RPMI8226 (cell line): ENCODE data around the gene HSPA2.

ENCODE experiments used
- DNase-seq: peaks from one replicate; pipeline ENCODE4 v3.0.0-alpha.2; 2015

The HSPA2 gene

DNA sequence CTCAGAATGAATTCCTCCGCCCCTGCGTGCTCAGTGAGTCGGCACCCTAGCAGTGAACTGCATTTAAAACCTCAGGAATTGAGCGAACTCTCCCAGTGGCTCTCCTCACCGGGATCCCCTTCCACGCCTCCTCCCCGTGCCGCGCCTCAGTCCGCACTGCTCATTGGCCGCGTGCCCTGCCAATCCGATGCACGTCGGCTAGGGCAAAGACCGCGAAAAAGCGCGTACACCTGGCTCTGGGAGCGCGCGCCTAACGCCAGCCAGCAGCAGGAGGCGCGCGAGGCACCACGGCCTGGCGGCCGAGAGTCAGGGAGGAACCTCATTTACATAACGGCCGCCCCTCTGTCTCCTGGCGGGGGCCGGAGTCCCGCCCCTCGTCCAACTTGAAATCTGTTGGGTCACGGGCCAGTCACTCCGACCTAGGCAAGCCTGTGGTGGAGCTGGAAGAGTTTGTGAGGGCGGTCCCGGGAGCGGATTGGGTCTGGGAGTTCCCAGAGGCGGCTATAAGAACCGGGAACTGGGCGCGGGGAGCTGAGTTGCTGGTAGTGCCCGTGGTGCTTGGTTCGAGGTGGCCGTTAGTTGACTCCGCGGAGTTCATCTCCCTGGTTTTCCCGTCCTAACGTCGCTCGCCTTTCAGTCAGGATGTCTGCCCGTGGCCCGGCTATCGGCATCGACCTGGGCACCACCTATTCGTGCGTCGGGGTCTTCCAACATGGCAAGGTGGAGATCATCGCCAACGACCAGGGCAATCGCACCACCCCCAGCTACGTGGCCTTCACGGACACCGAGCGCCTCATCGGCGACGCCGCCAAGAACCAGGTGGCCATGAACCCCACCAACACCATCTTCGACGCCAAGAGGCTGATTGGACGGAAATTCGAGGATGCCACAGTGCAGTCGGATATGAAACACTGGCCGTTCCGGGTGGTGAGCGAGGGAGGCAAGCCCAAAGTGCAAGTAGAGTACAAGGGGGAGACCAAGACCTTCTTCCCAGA is at the start of gene HSPA2:
TSS of gene HSPA2 (plus strand) at position 534 of the 995 bp plus-strand sequence. CDS start at position 643, 109 bp downstream.
- DNase-seq: peak; percentile 96

DNA sequence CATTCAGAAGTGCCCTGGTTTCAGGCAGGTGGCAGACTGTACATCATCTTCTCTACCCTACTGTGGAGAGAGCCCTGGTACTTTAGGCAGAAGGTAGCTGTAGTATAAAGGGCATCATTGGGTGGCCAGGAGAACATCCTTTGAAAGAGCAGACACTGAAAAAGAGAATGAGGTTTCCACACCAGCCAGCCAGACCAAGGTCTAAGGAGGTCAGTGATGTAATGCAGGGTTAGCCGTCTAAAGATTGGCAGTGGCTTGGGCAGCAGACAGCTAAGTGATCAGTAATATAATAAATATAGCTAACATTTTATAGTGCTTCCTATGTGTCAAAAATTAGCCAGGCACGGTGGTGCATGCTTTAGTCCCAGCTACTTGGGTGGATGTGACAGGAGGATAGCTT is 48.9 kb upstream of the HSPA2 start:
- DNase-seq: no peak

DNA sequence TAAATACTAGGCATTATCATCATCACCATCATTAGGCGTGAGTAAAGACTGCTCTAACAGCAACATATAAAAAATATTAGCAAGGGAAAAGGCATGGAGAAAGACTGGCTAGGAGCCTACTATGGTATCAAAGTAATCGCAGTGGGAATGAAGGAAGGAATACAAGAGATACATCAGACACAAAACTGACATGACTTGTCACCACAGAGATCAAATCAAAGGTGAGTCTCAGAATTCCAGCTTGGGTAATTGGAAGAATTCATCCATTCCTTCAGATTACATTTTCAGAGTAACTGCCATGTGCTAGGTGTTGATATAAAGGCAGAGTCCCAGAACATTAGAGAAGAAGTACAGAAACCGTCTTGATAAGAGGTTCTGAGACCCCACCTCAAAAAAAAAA is 47.1 kb upstream of the HSPA2 start:
- DNase-seq: no peak

DNA sequence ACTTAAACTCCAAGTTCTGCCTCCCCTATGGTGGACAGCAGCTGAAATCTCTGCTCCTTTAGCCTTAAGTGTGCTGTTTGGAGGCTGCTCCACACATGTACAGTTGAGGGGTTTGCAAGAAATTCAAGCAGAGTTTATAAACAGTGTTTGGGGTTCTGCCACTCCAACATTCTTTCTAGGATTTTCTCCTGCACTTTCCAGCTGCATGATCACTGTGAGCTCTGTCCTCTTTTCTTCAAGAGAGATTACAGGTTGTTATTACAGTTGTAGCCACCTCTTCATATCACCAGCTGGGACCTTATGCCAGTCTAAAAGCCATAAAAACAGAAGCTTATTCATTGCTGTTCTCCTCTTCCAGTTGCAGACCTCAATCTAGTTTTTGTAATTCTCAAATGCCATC is 45.3 kb upstream of the HSPA2 start:
- no peak for DNase-seq

DNA sequence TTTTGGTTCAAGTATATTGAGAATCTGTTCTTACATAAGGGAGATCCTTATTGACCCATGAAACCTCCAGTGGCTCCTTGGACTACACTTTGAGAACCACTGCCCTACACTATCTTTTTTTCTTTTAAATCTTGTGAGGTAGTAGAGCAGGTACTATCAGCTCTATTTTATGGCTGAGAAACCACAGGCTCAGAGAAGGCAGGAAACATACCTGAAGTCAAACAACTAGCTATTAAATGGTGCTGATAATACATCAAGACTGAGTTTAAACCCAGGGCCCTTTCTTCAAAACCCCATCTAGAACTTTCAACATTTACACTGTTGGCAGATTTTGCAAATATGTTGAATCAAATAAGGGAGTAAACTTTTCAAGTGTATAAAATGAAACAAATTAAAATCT is 43.8 kb upstream of the HSPA2 start:
- no peak for DNase-seq

DNA sequence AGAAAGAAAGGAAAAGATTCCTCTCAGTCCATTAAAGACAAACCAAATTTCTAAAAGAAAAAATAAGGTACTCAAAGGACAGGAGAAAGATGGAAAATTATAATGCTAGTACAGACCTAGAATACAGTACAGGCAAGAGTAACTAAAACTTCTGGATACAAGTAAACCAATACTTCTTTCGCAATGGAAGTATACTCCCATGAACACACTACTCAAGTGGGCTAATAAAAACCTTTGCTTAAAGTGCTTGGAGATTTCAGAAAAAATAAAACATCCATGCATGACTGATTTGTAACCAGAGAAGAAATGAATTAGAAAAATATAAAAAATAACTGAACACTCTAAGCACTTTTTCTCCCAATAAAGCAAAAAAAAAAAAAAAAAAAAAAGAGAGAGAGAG is 40.5 kb upstream of the HSPA2 start:
- no peak for DNase-seq

DNA sequence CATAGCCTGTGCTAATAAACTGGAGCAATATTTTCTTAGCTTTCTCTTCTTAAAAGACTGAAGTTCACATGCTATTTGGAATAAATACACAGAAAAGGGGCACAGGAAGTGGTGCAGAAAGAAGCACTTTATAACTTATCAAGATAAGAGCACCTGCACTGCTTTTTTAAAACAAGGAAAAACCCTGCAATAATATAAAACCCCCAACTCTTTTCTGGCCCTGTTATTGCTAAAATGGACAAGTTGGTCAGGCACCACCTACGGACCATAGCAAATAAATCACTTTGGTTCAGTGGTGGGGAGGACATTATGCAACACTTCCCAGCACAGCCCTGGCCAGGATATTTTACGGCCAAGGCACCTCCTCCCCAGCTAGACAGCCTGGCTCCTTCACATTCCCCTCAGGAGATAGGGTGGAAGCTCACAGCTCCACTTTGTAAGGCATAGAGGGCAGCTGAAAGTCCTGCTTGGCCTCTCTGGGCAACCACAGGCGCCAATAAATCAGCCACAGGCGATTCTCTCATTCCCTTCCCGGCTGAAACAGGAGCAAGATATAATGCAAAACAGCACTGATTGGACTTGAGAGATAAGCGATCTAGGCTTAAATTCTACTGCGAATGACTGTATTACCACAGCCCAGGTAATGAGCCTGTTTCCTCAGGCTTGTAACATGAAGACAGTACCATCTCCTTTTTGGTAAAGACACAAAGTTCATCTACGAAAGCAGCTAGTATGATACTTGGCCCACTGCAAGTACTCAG is 39.0 kb upstream of the HSPA2 start:
- DNase-seq: peak; percentile 10

DNA sequence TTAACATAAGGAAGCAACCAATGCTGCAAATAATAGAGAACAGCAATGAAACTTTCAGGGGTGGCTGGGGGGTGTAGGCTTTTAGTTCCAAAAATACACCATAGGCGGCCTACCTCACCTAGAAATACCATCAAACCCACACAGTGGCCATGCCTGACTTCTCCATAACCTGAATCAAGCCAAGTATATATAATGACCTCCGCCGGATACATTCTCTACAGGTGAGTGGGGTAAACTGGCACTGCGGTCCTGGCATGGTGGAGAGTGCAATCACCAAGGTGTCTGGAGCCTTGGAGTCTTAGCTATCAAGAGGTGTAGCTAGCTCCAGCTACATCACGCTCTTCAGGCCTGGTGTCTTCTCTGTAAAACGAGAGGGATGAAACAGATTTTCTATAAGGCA is 38.1 kb upstream of the HSPA2 start:
- peak; percentile 22 for DNase-seq

DNA sequence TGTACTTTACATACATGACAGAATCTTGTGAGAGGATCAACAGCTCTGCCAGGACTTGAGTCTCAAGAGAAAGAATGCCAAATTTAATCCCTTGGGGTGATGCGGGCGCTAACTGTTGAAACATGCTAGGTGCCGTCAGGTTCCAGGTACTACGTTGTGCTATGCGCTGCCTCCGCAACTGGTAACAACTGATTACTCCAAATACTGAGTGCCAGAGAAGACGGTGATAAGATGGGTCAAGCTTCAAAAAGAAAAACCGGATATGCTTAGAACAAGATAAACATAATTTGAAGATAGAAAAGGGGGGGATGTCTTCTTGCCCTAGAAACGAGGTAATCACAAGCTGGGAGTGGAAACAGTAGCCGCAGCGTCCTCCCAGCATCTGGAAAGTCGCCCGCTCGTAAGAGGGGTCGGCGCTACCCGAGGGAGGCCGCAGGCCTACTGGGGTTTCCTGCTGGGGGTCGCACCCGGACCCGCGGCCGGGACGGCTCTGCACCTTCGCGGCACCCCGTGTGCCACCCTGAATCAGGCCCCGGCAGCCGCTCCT is 37.6 kb upstream of the HSPA2 start:
- peak; percentile 34 for DNase-seq

DNA sequence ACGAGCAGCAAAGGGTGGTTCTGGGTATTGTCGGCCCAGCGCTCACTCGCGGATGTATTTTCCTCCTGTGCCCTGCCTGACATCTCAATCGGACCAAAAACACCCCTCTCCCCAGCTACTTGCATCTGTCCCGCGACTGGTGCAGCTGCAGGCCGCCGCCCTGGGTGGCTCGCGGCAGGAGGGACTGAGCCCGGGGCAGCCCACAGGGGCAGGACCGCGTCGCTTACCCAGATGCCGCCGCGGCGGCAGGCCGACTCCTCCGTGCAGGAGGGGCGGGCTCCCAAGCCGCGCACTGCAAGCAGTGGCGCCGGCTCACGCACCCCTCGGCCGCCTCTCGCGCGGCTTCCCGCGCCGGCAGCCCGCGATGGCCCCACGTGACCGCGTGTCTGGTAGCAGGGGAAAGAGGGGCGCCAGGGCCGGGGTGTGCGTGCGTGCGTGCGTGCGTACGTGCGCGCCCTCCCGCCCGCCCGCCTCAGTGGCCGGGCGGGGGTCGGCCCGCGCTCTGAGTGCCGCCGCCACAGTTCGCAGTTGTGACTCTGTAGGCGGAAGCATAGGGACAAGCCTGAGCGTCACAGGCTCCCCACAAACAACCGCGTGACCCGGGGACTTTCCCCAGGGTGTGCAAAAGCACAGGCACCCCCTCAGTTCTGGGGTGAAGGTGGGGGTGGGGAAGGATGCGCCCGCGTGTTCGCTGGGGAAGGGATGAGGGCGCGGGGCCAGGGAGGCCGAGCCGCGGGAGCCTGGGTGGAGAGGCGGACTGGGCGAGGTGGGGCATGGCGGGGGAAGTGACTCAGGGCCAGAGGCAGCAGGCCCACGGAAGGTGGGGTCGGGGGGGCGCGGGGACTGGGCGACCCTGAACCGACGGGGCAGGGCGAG is 36.9 kb upstream of the HSPA2 start, which contains the start of gene ZBTB25:
TSS of gene ZBTB25 (minus strand) at position 405 of the 876 bp plus-strand sequence. CDS start 13,305 bp downstream, outside the sequence.
- peak; percentile 88 for DNase-seq

DNA sequence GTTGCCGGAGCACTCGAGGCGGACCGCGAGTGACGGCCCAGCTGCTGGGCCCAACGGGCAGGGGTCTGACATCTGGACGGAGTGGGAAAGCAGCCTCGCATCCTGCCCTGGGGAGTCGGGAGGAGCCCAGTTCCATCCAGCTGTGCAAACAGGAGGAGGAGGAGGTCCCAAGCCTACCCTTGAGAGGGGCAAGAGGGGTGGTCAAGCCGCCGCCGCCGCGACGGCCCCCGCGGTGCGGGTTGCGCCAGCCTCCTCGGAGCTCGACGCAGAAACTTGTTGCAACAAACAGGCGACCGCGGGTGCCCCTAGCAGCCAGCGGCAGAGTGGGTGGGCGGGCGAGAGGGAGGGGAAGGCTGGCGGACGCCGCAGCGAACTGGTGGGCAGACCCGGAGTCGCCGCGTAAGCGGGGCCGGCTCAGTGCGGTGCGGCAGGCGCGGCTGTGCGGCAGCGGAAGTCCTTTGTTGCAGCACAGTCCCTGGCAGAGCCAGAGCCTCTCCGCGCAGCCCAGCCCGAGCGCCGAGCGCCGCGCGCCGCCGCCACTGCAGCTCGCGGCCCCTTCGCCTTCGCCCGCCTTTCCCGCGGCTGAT is 36.1 kb upstream of the HSPA2 start, which contains the start of gene ZBTB1:
TSS of gene ZBTB1 (plus strand) at position 461 of the 587 bp plus-strand sequence. CDS start 16,735 bp downstream, outside the sequence.
- DNase-seq: peak; percentile 78

DNA sequence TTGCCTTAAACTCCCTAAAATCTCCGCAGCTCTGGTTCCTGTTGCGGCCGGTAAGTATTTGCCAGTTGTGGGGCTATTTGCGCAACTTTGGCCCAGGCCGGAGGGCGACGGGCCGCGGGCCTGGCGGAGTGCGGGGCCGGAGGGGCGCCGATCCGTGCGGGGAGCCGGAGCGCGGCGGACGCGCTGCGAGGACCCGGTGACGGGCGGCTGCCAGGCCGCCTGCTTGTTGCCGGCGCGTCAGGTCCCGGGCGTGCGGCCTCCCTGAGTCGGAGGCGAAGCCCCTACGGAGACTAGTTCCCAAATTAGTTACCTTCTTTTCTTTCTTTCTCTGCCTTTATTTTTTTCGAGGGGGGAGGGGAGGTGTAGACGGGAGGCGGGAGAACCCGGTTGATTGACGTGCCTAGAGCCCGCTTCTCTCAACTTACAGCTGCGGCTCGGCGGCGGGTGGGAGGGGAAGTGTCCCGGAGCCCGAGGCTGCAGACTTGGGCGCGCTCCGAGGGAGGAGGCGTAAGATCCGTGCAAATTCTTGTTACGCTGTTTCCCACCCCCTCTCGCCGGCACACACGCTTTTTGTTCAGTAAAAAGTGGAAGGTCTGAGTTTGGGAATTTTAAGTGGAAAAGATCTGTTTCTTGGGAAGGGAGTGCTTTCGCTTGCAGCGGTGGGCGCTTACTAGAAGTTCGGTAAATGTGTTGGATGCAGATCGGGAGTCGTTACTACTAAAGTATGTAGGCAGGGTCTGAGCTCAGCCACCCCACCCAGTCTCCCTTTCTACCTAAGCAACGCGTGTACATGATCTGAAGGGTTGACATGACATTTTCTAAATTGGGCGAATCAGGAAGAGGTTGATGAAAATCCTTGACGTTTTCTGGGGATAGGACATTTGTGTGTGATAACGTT is 35.4 kb upstream of the HSPA2 start:
- peak; percentile 90 for DNase-seq

DNA sequence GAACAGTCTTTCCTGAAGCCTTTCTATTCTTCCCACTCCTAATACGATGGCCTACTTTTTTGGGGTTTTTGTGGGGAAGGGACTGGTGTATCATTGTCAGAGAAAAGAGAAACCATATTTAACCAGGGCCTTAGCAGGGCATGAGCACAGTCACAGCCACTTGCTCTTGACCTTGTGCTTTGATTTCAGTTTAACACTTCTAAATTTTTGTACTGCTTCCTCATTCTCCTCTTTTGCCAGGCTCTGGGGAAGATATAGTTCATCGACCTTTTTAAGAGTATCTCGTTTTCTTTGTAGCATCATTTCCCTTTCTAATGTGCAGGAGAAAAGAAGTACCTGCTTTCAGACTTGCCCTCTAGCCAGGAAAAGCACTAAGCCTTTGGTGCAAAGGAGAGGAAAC is 33.8 kb upstream of the HSPA2 start:
- peak; percentile 10 for DNase-seq

DNA sequence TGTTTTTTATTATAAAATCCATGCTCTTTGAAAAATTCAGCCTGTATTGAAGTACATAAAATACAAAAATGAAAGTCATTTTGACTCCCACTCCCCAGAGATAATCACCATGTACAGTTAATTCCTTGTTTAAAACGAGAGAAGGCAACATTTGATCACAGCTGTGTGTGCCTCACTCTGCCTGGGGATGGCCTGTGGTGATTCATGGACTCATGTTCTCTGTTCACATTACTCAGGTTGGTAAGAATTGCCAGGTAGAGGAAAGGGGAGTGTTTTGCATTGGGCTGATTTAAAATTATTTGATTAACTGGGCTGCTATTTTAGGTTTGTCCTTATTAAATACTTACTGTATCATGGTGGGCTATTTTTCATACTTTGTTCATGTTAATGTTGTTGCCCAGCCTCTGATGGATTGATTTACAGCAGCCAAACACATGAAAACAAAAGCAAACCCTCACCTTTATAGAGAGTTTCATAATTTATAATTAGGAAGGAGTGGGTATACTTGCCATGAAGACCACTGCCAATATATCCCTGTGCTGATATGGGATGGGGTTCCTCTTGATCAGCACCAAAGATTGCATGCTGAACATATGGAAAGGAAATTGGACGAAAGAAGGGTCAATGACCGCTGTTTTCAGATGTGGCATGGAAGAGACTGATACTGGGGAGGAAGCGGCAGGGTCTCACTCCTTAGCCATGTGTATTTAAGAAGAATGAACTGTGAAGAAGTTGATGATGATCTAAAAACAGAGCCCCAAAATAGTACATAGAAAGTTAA is 33.0 kb upstream of the HSPA2 start:
- peak; percentile 17 for DNase-seq

DNA sequence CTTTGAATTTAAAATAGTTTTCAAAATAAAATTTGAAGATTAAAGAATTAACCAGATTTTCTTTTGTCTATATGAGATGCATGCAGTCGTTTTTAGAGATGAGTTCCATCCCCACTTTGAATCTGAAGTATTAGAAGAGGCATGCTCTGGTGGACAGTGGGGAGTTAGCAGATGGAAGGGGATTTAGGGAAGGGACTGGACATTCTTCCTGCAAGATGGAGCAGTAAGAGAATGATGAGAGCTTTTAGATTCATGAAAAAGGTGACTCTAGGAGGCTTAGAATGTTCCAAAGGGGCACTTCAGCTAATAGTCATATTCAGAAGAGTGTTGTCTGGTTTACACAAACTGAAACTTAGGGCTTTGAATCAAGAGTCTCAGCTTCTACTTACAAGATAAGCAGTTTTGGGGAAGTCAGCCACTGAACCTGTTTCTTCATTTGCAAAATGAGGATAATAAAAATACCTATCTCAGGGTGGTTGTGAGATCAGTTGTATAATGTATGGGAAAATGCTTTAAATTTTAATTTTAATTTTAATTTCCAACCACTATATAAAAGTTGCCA is 32.2 kb upstream of the HSPA2 start:
- peak; percentile 26 for DNase-seq

DNA sequence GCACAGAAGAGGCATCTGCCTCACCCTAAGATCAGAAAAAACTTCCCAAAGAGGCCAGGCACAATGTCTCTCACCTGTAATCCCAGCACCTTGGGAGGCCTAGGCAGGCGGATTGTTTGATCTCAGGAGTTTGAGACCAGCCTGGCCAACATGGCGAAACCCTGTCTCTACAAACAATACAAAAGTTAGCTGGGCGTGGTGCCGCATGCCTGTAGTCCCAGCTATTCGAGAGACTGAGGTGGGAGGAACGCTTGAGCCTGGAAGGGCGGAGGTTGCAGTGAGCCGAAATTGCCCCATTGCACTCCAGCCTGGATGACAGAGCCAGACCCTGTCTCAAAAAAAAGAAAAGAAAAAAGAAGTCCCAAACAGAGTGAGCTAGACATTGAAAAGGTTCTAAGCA is 31.5 kb upstream of the HSPA2 start:
- DNase-seq: no peak

DNA sequence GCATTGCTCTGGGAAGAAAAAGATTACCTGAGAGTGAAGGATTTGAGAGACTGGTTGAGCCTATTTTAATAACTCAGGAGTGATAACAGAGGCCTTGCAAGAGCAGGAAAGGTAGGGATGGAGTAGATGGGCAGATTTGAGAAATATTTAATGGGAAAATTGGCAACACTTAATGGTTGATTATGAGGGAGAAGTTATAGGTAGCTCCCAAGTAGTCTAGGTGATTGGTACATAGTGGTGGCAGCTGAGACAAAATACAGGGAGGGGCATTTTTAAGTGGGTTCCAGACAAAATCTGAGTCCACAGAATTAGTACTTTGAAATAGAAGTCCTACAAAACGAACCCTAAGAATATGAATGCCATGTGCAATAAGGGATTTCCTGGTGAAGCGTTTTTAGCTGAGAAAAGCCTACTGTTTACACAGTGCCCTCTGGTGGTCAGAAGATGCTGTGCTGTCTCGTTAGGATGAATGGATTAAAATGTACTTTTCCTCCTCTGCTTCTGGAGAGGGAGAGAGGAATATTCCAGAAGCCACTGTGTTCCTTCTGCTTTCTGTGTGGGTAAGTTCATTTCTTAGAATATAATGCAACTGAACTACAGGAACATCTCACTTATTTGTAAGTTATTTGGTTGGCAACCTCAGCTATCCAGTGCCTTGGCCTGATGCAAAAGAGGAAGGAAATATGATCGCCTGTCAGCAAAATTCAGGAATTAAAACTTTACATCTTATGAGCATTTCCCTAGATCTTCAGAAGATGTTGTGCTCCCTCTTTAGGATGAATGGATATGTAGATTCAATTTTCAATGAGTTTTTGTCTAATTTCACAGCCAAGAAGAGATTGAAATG is 29.5 kb upstream of the HSPA2 start:
- DNase-seq: peak; percentile 68

DNA sequence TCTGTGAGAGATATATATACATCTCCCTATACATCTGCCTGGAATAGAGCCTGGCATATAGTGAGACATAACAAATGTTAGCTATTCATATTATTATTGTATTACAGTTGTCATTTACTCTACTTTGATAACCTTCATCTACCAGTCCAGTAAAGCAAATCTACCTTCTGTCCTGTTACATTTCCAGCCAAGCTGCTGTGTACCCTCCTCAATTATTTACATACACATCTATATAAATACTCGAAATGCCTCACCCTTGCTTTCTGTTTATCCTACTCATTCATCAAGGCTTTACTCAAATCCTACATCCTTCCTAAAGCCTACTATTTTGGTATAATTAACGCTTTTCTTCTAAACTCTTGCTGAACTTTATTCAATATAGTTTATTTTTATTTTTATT is 27.3 kb upstream of the HSPA2 start:
- no peak for DNase-seq

DNA sequence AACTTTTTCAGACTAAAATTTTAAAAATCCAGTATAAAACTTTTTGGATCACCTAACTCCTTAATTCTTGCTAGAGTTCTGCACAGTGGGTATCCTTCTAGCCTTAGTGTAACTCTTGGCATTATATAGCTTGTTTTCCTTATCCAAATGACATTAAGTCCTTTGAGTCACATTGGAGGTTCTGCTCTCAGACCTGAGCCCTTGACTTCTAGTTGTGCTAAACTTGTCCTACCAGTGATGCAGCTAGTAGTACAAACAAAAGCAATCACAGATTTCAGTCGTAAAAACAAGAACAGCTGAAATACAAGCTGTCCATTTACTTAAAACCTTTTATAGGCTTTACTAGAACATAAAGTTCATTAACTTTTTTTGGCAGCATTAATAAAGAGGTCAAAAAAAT is 25.5 kb upstream of the HSPA2 start:
- no peak for DNase-seq
